Thymus (tissue), 14 donors: Measurements from ENCODE around the gene CXXC4. TPM values are rescaled to one million over a fixed set of nuclear protein-coding genes. Genes with fewer than 3 reads are reported as not detected.

Source experiments
- DNase-seq, 9 donors: peaks; one replicate each; pipeline ENCODE4 v3.0.0-alpha.2; 2013; ENCODE audit warnings: low spot score in 9 of 9, low read depth in 6 of 9, missing footprints in 1 of 9
- H3K27ac ChIP-seq, 2 donors: one replicate each; pipeline ENCODE4 v1.5.1; 2013; ENCODE audit warnings: control low read depth in 1 of 2, low read depth in 1 of 2, low read length in 1 of 2, mild to moderate bottlenecking in 1 of 2, moderate library complexity in 1 of 2
- H3K27me3 ChIP-seq, 2 donors: one replicate each; pipeline ENCODE4 v1.5.1; 2013; ENCODE audit warnings: low read length in 1 of 2; ENCODE audit not compliant: control insufficient read depth in 2 of 2, insufficient read depth in 1 of 2
- H3K36me3 ChIP-seq, 2 donors: one replicate each; pipeline ENCODE4 v1.5.1; 2013; ENCODE audit warnings: low read length in 1 of 2, mild to moderate bottlenecking in 1 of 2, moderate library complexity in 1 of 2; ENCODE audit not compliant: control insufficient read depth in 2 of 2, insufficient read depth in 2 of 2
- H3K4me1 ChIP-seq, 2 donors: one replicate each; pipeline ENCODE4 v1.5.1; 2013; ENCODE audit warnings: low read length in 2 of 2; ENCODE audit not compliant: control insufficient read depth in 2 of 2, insufficient read depth in 2 of 2
- H3K4me3 ChIP-seq, 2 donors: one replicate each; pipeline ENCODE4 v1.5.1; 2013; ENCODE audit warnings: low read length in 2 of 2, control low read depth in 1 of 2, mild to moderate bottlenecking in 1 of 2
- H3K9me3 ChIP-seq, 2 donors: one replicate each; pipeline ENCODE4 v1.5.1; 2013; ENCODE audit warnings: low read length in 1 of 2, mild to moderate bottlenecking in 1 of 2; ENCODE audit not compliant: control insufficient read depth in 2 of 2, insufficient read depth in 1 of 2
- WGBS: extraction: QIAGEN DNeasy Blood & Tissue Kit; methylation state at CpG from one replicate; pipeline ENCODE4 v1.1.7; 2013; 5-methylcytosine and 5-hydroxymethylcytosine counted together
- long read RNA-seq, 10 donors: transcript quantifications; one replicate each; lab custom pipeline, GENCODE V29; 2026
- polyA plus RNA-seq: library from polyadenylated mRNA; stranded (reverse); fragments of 200-250 nt; gene quantifications from one replicate; pipeline ENCODE4 v1.2.3, GENCODE V29; 2013
- total RNA-seq: library from RNA; stranded (reverse); fragments of 120-200 nt; gene quantifications from one replicate; pipeline ENCODE4 v1.2.4, GENCODE V29; 2013
- donor health status: healthy.

The CXXC4 gene
- total RNA-seq, result 1.2 TPM
- 0.57 TPM for polyA plus RNA-seq
- long read RNA-seq, donor 1, result 0 reads
- long read RNA-seq, donor 2, result 0 reads
- long read RNA-seq, donor 3, result 0 reads
- long read RNA-seq, donor 4, result 0 reads
- long read RNA-seq, donor 5, result 0 reads
- long read RNA-seq, donor 6, result 0 reads
- long read RNA-seq, donor 7, result 0 reads
- long read RNA-seq, donor 8, result 0 reads
- long read RNA-seq, donor 9, result 0 reads
- long read RNA-seq, donor 10, result 0 reads

DNA sequence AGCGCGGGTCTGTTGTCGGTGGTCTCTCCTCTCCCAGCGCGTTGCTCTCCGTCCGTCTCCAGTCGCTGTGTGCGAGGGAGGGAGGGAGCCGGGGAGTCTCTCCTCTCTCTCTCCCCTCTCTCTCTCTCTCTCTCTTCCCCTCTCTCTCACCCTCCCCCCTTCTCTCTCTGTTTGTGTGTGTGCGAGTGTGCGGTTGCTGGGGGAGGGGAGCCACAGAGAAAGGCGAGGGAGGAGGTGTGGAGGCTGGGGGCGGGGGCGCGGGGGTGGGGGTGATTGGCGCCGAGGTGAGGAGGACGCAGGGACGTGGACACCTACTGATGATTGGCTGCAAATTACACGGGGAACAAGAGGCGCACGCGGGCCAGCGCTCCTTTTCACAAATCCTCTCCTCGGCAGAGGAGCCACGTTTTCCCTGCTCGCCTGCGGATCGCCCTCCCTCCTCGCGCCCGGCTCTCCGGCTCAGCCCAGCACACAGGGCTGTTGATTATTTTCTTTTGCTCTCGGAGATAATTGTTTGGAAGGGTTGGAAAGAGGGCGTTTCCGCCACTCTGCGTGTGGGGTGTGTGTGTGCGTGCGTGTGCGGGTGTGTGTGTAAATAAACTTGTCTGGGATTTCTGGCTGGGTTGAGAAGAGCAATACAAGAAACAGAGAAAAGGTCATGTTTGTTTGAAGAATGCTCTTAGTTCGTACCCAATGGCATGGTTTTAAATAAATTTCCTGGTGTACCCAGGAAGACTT lies at the start of gene CXXC4:
Gene CXXC4, minus strand, starts transcription at position 73 of the 738 bp plus-strand sequence. CDS start 3,092 bp downstream, outside the sequence.
- Histone ChIP-seq H3K9me3 (no peaks in the 10 kb centered on the region), H3K27me3 (peaks cover 12 to 56% of the 10 kb centered on the region in 2 donors), H3K36me3 (no peaks in the 10 kb centered on the region), H3K4me1 (peaks cover 5 to 13% of the 10 kb centered on the region in 2 donors), H3K4me3 (peak within 1 kb of the TSS; percentile 23 to 32), H3K27ac (peak within 1 kb of the TSS in 1 of 2 donors; percentile 25)
- WGBS, result 2% methylated on average over 42 of the region's 42 CpGs
- DNase-seq, result peak in 2 of 9 donors; percentile 15 to 45

DNA sequence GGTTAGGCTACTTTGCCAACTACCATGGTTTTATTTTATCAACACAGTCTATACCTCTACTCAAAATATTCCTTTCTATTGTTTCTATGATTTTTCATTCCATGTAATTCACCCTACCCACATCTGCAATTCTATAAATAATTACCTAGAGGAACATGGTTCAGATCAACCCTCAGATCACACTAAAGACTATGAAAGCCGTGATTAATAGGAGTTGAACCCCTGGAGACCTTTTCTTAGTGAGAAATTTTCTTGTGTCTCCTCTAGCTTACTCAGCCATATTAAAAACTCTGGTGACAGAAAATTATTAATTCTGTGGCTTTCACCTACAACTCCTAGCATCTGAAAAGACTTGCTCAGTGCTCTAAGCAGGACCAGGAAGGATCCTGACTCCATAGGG lies 38.5 kb upstream of the CXXC4 start:
- H3K27ac ChIP-seq, result no peak overlapping the region
- 81% methylated on average over 1 of the region's 1 CpG for WGBS

DNA sequence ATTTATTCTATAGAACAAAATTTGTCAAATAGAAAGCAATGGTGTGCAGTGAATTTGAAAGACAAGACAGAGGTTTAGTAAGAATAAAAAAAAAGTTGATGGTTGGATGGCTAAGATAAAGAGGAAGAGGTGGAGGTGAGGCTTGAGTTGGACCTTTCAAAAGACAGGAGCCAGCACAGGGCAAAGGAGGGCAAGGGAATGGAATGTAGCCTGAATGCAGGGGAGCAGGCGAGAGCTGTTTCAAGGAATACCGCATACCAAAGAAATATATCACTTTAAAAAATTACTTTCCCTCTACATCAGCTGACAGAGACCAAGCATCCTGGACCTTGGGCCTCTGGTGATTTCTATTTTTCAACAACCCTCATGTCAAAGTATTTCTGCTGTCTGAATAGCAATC lies 38.0 kb upstream of the CXXC4 start:
- H3K9me3 ChIP-seq, result no peaks in the 10 kb centered on the region
- no peak for DNase-seq
- no peak overlapping the region for H3K4me3 ChIP-seq
- no peak overlapping the region for H3K27ac ChIP-seq
- H3K4me1 ChIP-seq, result no peaks in the 10 kb centered on the region
- H3K36me3 ChIP-seq, result no peaks in the 10 kb centered on the region
- WGBS, result 93% methylated on average over 2 of the region's 2 CpGs
- H3K27me3 ChIP-seq, result no peaks in the 10 kb centered on the region

More for the DNA sequence above, 38.5 kb upstream of the CXXC4 start:
- H3K36me3 ChIP-seq, result no peaks in the 10 kb centered on the region
- no peak overlapping the region for H3K4me3 ChIP-seq
- H3K9me3 ChIP-seq, result no peaks in the 10 kb centered on the region
- DNase-seq, result no peak
- no peaks in the 10 kb centered on the region for H3K4me1 ChIP-seq
- H3K27me3 ChIP-seq, result no peaks in the 10 kb centered on the region

DNA sequence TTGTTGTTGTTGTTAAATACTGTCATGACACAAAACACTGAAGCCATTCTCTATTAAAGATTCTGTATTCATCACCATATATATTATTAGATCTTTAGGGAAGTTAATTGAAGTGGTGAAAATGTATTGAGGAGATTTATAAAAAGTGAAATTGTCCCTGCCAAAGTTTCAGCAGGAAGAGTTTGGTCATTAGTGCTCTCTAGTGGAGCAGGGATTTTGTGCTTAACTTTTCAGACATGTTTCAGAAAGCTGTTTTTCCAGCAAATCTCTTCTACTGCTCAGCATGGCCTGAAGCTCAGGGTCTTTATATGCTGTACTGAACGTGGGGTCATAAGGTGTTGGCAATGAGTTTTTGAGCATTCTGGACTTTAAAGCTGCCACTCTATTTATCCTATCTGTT lies 36.7 kb upstream of the CXXC4 start:
- H3K27ac ChIP-seq, result no peak overlapping the region
- no peaks in the 10 kb centered on the region for H3K9me3 ChIP-seq
- no peak for DNase-seq
- H3K27me3 ChIP-seq, result no peaks in the 10 kb centered on the region
- 62% methylated on average over 1 of the region's 1 CpG for WGBS
- no peaks in the 10 kb centered on the region for H3K4me1 ChIP-seq
- no peaks in the 10 kb centered on the region for H3K36me3 ChIP-seq
- H3K4me3 ChIP-seq, result no peak overlapping the region

GRCh38 chr4:104530426-104530825 lies 35.7 kb upstream of the CXXC4 start:
- no peak overlapping the region for H3K4me3 ChIP-seq
- H3K4me1 ChIP-seq, result no peaks in the 10 kb centered on the region
- 96% methylated on average over 2 of the region's 2 CpGs for WGBS
- H3K27ac ChIP-seq, result no peak overlapping the region
- H3K27me3 ChIP-seq, result no peaks in the 10 kb centered on the region
- no peaks in the 10 kb centered on the region for H3K36me3 ChIP-seq
- DNase-seq, result no peak
- no peaks in the 10 kb centered on the region for H3K9me3 ChIP-seq

GRCh38 chr4:104524591-104524990 lies 29.9 kb upstream of the CXXC4 start:
- H3K4me3 ChIP-seq, result no peak overlapping the region
- DNase-seq, result no peak

GRCh38 chr4:104524026-104524425 lies 29.3 kb upstream of the CXXC4 start:
- WGBS, result 47% methylated on average over 2 of the region's 2 CpGs

More at GRCh38 chr4:104524591-104524990, 29.9 kb upstream of the CXXC4 start:
- no peaks in the 10 kb centered on the region for H3K27me3 ChIP-seq
- 84% methylated on average over 1 of the region's 1 CpG for WGBS
- H3K36me3 ChIP-seq, result no peaks in the 10 kb centered on the region
- H3K27ac ChIP-seq, result no peak overlapping the region
- H3K9me3 ChIP-seq, result no peaks in the 10 kb centered on the region
- H3K4me1 ChIP-seq, result no peaks in the 10 kb centered on the region

GRCh38 chr4:104519588-104519987 lies 24.9 kb upstream of the CXXC4 start:
- Histone ChIP-seq H3K4me1 (no peaks in the 10 kb centered on the region), H3K9me3 (no peaks in the 10 kb centered on the region), H3K27ac (no peak overlapping the region), H3K27me3 (no peaks in the 10 kb centered on the region), H3K36me3 (no peaks in the 10 kb centered on the region), H3K4me3 (no peak overlapping the region)
- DNase-seq, result no peak

More at GRCh38 chr4:104524026-104524425, 29.3 kb upstream of the CXXC4 start:
- Histone ChIP-seq H3K27ac (no peak overlapping the region), H3K9me3 (no peaks in the 10 kb centered on the region), H3K36me3 (no peaks in the 10 kb centered on the region), H3K27me3 (no peaks in the 10 kb centered on the region), H3K4me3 (no peak overlapping the region), H3K4me1 (no peaks in the 10 kb centered on the region)
- DNase-seq, result no peak

- no peaks in the 10 kb centered on the region for H3K9me3 ChIP-seq
- no peak overlapping the region for H3K4me3 ChIP-seq
- H3K4me1 ChIP-seq, result no peaks in the 10 kb centered on the region
- DNase-seq, result no peak
- no peaks in the 10 kb centered on the region for H3K36me3 ChIP-seq
- no peak overlapping the region for H3K27ac ChIP-seq
- no peaks in the 10 kb centered on the region for H3K27me3 ChIP-seq
Observed at GRCh38 chr4:104516884-104517283, 22.2 kb upstream of the CXXC4 start.
